HG02884 (cell line): ENCODE measurements around the gene ADARB1.

Source experiments
- ATAC-seq: cut with Tn5 transposase; IDR thresholded peaks from one replicate; pipeline ENCODE4 v1.9.1; 2021; ENCODE audit warnings: mild to moderate bottlenecking, moderate library complexity; ENCODE audit not compliant: unreplicated experiment

Gene ADARB1

GRCh38 chr21:45163413-45164123 is 89.2 kb downstream of the ADARB1 start:
- no peak for ATAC-seq

- no peak for ATAC-seq
These were observed 89.7 kb downstream of the ADARB1 start for GRCh38 chr21:45164124-45164511.

GRCh38 chr21:45164838-45165237 is 90.5 kb downstream of the ADARB1 start:
- no peak for ATAC-seq

- ATAC-seq, result no peak
These were observed 92.6 kb downstream of the ADARB1 start for GRCh38 chr21:45166931-45167330.

- ATAC-seq, result no peak
These were observed 93.4 kb downstream of the ADARB1 start for GRCh38 chr21:45167796-45168222.

GRCh38 chr21:45168522-45168921 is 94.1 kb downstream of the ADARB1 start:
- no peak for ATAC-seq

GRCh38 chr21:45169001-45169400 is 94.6 kb downstream of the ADARB1 start:
- ATAC-seq, result no peak

- no peak for ATAC-seq
These were observed 95.3 kb downstream of the ADARB1 start for GRCh38 chr21:45169682-45170081.

GRCh38 chr21:45170987-45171386 is 96.6 kb downstream of the ADARB1 start:
- no peak for ATAC-seq

GRCh38 chr21:45172420-45172819 is 98.0 kb downstream of the ADARB1 start:
- ATAC-seq, result no peak

GRCh38 chr21:45175326-45176095 is 101.1 kb downstream of the ADARB1 start:
- no peak for ATAC-seq

GRCh38 chr21:45176141-45176540 is 101.8 kb downstream of the ADARB1 start:
- no peak for ATAC-seq

- no peak for ATAC-seq
These were observed 102.7 kb downstream of the ADARB1 start for GRCh38 chr21:45177039-45177438.

- no peak for ATAC-seq
These were observed 103.8 kb downstream of the ADARB1 start for GRCh38 chr21:45178070-45178608.

GRCh38 chr21:45178971-45179370 is 104.6 kb downstream of the ADARB1 start:
- no peak for ATAC-seq

GRCh38 chr21:45179568-45180245 is 105.3 kb downstream of the ADARB1 start:
- no peak for ATAC-seq

GRCh38 chr21:45180246-45180599 is 105.8 kb downstream of the ADARB1 start:
- ATAC-seq, result no peak

GRCh38 chr21:45182958-45183357 is 108.6 kb downstream of the ADARB1 start:
- no peak for ATAC-seq

GRCh38 chr21:45183852-45184251 is 109.5 kb downstream of the ADARB1 start:
- no peak for ATAC-seq

- no peak for ATAC-seq
These were observed 110.5 kb downstream of the ADARB1 start for GRCh38 chr21:45184869-45185268.

- ATAC-seq, result no peak
These were observed 112.3 kb downstream of the ADARB1 start for GRCh38 chr21:45186709-45187108.

- ATAC-seq, result no peak
These were observed 113.3 kb downstream of the ADARB1 start for GRCh38 chr21:45187646-45188045.
